ENCODE data around the gene PCSK7.

DNA sequence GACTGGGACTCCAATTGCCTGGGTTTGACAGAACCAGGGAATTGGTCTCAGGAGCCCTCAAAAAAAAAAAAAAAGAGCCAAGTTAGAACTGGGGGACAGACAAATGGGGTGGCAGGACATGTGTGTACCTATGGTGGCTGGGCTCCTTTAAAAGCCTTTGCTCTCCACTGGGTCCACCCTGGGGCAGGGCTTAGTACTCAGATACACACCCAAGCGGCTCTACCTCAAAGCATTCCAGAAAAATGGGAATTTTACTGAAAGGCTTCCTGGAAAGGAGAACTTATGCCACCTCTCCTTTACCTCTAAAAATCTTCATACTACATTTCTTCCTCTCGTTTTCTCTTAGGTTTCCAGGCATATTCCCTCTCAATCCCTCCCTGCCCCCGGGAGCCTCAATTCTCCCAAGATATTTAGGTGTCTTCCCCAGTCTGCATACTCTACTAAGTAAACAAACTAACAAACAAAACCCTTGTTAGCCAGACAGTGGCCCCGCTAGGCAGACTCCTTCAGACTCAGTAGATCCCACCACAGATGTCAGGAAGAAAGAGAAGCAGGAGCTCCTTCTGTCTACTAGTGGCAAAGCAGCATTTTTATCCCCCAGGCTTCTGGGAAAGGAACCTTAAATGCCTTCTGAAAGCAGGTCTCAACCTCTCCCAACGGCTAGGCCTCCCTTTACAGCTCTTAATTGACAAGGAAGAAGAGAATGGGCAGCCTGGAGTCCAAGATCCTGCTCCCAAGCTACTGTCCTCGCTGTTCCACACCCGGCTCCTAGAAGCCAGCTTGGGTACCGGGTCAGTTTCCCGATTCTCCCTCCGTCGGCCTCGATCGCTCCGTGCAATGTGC is 653 bp downstream of the PCSK7 start:
- TF ChIP-seq TAF1 (conservative IDR thresholded peaks at IDR 0.05) (no peak), RAD21 (IDR thresholded peaks at IDR 0.05) (no peak), SP1 (IDR thresholded peaks at IDR 0.05) (no peak), MAX (IDR thresholded peaks at IDR 0.05) (no peak), EGR1 (IDR thresholded peaks at IDR 0.05; ENCODE audit: low read depth in 2 of 2) (no peak), FOXA1 (IDR thresholded peaks at IDR 0.05) (no peak), REST (IDR thresholded peaks at IDR 0.05) (no peak), JUND (IDR thresholded peaks at IDR 0.05) (no peak), RXRA (IDR thresholded peaks at IDR 0.05) (no peak), FOXA2 (IDR thresholded peaks at IDR 0.05) (no peak)
- TF ChIP-seq, protein P1, sequence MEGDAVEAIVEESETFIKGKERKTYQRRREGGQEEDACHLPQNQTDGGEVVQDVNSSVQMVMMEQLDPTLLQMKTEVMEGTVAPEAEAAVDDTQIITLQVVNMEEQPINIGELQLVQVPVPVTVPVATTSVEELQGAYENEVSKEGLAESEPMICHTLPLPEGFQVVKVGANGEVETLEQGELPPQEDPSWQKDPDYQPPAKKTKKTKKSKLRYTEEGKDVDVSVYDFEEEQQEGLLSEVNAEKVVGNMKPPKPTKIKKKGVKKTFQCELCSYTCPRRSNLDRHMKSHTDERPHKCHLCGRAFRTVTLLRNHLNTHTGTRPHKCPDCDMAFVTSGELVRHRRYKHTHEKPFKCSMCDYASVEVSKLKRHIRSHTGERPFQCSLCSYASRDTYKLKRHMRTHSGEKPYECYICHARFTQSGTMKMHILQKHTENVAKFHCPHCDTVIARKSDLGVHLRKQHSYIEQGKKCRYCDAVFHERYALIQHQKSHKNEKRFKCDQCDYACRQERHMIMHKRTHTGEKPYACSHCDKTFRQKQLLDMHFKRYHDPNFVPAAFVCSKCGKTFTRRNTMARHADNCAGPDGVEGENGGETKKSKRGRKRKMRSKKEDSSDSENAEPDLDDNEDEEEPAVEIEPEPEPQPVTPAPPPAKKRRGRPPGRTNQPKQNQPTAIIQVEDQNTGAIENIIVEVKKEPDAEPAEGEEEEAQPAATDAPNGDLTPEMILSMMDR (IDR thresholded peaks at IDR 0.05; ENCODE audit: low read depth, low read length, missing input control) = no peak
